Measurements from ENCODE around the gene CDCA8. TPM values are rescaled to one million over a fixed set of nuclear protein-coding genes. Genes with fewer than 3 reads are reported as not detected.

CDCA8 gene
- total and polyA plus RNA-seq, 2 of the 13 experiments (the other 11 are each of a cell fraction or from before 2014, with no cell fraction given): 24.1 to 38.6 TPM

DNA sequence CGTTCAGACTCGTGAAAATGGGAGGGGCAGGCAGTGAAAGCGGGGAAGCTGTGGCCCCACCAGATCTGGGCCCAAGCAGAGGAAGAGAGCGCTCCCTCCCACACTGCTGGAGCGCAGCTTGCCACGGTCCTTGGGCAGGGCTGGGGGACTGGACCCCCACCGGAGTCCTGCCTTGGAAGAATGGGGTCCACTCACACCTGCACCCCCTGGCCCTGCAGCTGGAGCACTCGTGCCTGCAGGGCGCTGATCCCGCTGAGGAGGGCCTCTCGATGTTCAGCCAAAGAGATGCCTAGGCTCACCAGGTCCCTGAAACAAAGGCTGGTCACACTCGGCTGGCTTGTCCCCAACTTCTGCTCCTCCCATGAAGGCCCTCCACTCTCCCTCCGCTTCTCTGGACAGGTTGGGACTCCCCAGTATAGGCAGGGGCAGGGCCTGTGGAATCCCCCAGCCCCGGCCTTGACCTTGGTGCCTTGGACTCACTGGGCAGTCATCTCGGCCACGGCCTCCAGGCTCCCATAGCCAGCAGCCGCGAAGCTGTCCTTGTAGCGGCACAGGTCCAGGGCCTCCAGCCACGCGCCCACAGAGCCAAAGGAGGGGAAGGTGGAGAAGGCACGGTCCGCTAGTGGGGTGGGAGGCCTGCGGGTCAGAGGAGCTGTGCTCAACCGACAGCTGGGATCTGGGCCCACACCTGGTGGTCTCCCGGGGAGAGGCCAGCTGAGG, 26.0 kb downstream of the CDCA8 start (continued):
- TF ChIP-seq RELA (CRISPR knock-in tag; IDR thresholded peaks at IDR 0.05) (peak; percentile 71; the same call in 1 of the 2 replicates), ZNF546 (CRISPR knock-in tag; conservative IDR thresholded peaks at IDR 0.05) (no peak)

DNA sequence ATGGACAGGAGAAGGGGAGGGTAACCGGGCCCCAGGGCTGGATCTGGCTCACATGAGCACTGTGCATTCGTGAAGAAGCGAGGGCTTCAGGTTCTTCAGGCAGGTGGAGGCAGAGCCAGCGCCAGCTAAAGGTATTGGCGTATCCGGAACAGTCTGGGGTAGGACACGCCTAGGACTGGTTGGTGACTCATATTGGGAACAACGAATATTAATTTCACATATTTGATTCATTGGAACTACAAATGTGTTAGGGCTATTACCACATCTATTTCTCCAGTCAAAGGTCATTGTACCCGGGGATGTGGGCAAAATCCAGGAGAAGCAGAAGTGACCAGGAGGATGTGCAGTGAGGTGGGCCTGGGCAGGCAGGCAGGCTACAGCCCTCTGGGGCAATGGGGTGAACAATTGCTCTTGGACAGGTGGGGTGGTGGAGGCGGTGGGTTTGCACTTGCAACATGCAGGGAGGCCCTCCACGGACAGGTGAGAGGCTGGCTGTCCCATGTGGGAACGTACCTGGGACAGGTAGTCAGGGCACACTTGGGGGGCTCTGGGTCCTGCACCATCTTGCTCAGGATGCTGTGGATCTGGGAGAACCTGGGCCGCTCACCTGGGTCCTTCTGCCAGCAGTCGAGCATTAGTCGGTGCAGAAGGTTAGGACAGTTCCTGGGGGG, 26.7 kb downstream of the CDCA8 start:
- no peaks in the 10 kb centered on the region for H3K36me3 ChIP-seq (replicated peaks in 1 of 2; ENCODE audit: control insufficient read depth in 1 of 2, insufficient read depth in 2 of 2, low read length in 2 of 2)
- no peak overlapping the region for H2AFZ ChIP-seq (ENCODE audit: low read length)
- BruUV-seq (replicated peaks): no TSS peak
- H3K9ac ChIP-seq (ENCODE audit: insufficient read depth, low read depth, low read length): no peak overlapping the region
- no peaks in the 10 kb centered on the region for H3K9me3 ChIP-seq (ENCODE audit: low read length)
- 56% methylated on average over 11 of the region's 15 CpGs for WGBS (ENCODE audit: low lambda C conversion rate)
- intact Hi-C loops (cut with micrococcal nuclease; ENCODE audit: unreplicated experiment) (no loop called here), in situ Hi-C loops (cut with HindIII; ENCODE audit: extremely low pct_ligation_motif_present, low pct_unique_long_range_greater_than_20kb) (no loop called here)
- FAIRE-seq (no peak), ATAC-seq (no peak; the same call in 2 of the 3 replicates), DNase-seq (ENCODE audit: low spot score) (no peak)
- POLR2A ChIA-PET: interaction anchor here (1.7 kb wide), 1 partner anchor 29 kb away, joined by 4 read pairs; a partner anchor contains a TSS
- peaks cover 70% of the 10 kb centered on the region for H3K4me1 ChIP-seq (ENCODE audit: insufficient read depth, low read length)
- CTCF ChIA-PET (ENCODE audit: low intra/inter-chr PET ratio, low total read pairs): no interaction called here
- H3K27me3 ChIP-seq (ENCODE audit: control insufficient read depth in 1 of 2, insufficient read depth in 2 of 2, low read length in 2 of 2): peaks cover 5 to 15% of the 10 kb centered on the region in 2 experiments; a peak in 4 of 5 replicates
- no peak overlapping the region for H3K27ac ChIP-seq (ENCODE audit: extremely low read length, insufficient read depth, low read length)
- H3K4me3 ChIP-seq (replicated peaks in 1 of 3; ENCODE audit: insufficient read depth in 1 of 3, low read depth in 2 of 3, low read length in 3 of 3): peak overlapping the region in 1 of 3 experiments; percentile 40; a peak in 1 of 6 replicates
- TF ChIP-seq SSRP1 (CRISPR knock-in tag; IDR thresholded peaks at IDR 0.05): no peak
- TF ChIP-seq, protein P1, sequence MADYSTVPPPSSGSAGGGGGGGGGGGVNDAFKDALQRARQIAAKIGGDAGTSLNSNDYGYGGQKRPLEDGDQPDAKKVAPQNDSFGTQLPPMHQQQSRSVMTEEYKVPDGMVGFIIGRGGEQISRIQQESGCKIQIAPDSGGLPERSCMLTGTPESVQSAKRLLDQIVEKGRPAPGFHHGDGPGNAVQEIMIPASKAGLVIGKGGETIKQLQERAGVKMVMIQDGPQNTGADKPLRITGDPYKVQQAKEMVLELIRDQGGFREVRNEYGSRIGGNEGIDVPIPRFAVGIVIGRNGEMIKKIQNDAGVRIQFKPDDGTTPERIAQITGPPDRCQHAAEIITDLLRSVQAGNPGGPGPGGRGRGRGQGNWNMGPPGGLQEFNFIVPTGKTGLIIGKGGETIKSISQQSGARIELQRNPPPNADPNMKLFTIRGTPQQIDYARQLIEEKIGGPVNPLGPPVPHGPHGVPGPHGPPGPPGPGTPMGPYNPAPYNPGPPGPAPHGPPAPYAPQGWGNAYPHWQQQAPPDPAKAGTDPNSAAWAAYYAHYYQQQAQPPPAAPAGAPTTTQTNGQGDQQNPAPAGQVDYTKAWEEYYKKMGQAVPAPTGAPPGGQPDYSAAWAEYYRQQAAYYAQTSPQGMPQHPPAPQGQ (CRISPR knock-in tag; IDR thresholded peaks at IDR 0.05; ENCODE audit: borderline replicate concordance): no peak
- TF ChIP-seq, protein P2, sequence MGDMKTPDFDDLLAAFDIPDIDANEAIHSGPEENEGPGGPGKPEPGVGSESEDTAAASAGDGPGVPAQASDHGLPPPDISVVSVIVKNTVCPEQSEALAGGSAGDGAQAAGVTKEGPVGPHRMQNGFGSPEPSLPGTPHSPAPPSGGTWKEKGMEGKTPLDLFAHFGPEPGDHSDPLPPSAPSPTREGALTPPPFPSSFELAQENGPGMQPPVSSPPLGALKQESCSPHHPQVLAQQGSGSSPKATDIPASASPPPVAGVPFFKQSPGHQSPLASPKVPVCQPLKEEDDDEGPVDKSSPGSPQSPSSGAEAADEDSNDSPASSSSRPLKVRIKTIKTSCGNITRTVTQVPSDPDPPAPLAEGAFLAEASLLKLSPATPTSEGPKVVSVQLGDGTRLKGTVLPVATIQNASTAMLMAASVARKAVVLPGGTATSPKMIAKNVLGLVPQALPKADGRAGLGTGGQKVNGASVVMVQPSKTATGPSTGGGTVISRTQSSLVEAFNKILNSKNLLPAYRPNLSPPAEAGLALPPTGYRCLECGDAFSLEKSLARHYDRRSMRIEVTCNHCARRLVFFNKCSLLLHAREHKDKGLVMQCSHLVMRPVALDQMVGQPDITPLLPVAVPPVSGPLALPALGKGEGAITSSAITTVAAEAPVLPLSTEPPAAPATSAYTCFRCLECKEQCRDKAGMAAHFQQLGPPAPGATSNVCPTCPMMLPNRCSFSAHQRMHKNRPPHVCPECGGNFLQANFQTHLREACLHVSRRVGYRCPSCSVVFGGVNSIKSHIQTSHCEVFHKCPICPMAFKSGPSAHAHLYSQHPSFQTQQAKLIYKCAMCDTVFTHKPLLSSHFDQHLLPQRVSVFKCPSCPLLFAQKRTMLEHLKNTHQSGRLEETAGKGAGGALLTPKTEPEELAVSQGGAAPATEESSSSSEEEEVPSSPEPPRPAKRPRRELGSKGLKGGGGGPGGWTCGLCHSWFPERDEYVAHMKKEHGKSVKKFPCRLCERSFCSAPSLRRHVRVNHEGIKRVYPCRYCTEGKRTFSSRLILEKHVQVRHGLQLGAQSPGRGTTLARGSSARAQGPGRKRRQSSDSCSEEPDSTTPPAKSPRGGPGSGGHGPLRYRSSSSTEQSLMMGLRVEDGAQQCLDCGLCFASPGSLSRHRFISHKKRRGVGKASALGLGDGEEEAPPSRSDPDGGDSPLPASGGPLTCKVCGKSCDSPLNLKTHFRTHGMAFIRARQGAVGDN (CRISPR knock-in tag; IDR thresholded peaks at IDR 0.05): peak; percentile 47; the same call in 1 of the 2 replicates
- no peak for TF ChIP-seq ZMYM2 (CRISPR knock-in tag; IDR thresholded peaks at IDR 0.05)
- no peak for TF ChIP-seq ZBTB20 (CRISPR knock-in tag; IDR thresholded peaks at IDR 0.05; ENCODE audit: borderline replicate concordance, low read depth)
- H3K79me2 ChIP-seq (ENCODE audit: insufficient read depth, low read length): no peaks in the 10 kb centered on the region
- peak overlapping the region; percentile 52 for H3K4me2 ChIP-seq (ENCODE audit: low read depth, low read length)
- no peaks in the 10 kb centered on the region for H4K20me1 ChIP-seq (ENCODE audit: insufficient read depth, low read length)

All from HepG2 (cell line).